Peyer's patch (tissue), 4 donors: ENCODE results near the gene KIF1A.
"Not testable (repeated sequence)": the region's sequence is repeated elsewhere in the genome, so short reads cannot be mapped to it uniquely, and the experiment has no call there.

ENCODE experiments used
- CTCF ChIP-seq, 6 experiments: fragments of 450-650 bp in 4 of 6; fragments of 200-600 bp in 2 of 6; sonication (generic) in 1 of 6; IDR thresholded peaks; one replicate each; pipeline ENCODE4 v1.5.1; 2017 to 2019; ENCODE audit warnings: antibody characterized with exemption in 6 of 6, mild to moderate bottlenecking in 3 of 6, moderate library complexity in 1 of 6
- POLR2A ChIP-seq, 2 donors: fragments of 450-650 bp; IDR thresholded peaks; one replicate each; pipeline ENCODE4 v1.5.1; 2017; ENCODE audit warnings: antibody characterized with exemption in 2 of 2, mild to moderate bottlenecking in 2 of 2, moderate library complexity in 2 of 2

DNA sequence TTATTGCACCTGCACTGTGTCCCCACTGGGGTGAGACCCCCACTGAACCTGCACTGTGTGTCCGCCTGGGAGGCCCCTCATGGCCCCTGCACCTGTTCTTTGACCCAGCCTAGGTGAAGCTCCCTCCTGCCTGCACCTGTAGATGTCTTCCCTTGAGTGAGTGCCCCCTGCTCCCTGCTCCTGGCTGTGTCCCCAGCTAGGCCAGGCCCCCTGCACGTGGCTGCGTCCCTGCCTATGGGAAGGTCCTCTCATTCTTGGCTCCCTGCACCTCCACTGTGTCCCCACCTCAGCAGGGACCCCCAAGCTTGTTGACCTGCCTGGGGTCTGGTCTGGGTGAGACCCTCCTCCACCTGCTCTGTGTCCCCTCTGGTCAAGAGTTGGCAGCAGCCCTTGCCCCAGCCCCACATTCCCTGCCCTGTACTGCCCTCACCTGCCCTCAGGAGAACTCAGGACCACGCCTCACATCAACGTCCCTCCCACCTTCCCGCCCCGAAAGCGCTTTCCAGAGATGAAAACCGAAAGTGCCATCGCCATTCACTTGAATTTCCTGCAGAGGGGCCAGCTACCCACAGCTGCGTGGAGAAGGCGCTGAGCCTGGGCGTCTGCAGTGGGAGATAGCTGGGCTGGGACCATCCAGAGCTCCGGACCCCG, 136.6 kb downstream of the KIF1A start:
- TF ChIP-seq POLR2A, CTCF (IDR thresholded peaks at IDR 0.05): not testable (repeated sequence)
